ENCODE results near the gene PDXK.

The PDXK gene

DNA sequence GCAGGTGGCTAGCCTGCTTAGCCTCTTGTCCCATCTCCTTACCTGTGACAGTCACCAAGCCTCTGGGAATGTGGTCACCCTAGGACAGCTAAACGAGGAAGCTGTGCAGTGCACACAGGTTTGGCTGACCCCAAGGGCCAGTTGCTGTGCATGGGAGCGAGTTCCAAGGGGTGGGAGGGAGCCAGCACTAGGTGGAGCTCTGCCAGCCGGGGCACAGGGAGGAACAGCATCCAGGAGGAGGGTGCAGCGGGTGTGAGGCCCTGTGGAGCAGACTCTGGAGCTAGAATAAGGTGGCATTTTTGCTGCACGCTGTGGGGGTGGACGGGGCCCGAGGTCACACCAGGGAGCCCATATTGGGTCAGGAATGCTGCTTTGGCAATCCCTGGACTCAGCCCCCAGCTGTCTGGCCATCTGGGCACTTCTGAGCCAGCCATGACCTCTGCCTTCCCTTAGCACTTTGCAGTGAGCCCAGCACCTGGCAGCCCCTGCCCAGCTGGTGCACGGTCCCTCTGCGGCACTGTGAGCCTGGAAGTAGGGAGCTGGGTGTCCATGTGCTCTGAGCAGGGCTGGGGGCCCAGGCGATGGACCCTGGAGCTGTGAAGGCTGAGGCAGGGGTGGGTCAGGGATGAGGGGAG, 8.7 kb downstream of the PDXK start:
- TF ChIP-seq, protein P1, sequence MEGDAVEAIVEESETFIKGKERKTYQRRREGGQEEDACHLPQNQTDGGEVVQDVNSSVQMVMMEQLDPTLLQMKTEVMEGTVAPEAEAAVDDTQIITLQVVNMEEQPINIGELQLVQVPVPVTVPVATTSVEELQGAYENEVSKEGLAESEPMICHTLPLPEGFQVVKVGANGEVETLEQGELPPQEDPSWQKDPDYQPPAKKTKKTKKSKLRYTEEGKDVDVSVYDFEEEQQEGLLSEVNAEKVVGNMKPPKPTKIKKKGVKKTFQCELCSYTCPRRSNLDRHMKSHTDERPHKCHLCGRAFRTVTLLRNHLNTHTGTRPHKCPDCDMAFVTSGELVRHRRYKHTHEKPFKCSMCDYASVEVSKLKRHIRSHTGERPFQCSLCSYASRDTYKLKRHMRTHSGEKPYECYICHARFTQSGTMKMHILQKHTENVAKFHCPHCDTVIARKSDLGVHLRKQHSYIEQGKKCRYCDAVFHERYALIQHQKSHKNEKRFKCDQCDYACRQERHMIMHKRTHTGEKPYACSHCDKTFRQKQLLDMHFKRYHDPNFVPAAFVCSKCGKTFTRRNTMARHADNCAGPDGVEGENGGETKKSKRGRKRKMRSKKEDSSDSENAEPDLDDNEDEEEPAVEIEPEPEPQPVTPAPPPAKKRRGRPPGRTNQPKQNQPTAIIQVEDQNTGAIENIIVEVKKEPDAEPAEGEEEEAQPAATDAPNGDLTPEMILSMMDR (IDR thresholded peaks at IDR 0.05; ENCODE audit: low read depth, low read length) = no peak
- DNase-seq (ENCODE audit: extremely low read depth, low read depth) = no peak

DNA sequence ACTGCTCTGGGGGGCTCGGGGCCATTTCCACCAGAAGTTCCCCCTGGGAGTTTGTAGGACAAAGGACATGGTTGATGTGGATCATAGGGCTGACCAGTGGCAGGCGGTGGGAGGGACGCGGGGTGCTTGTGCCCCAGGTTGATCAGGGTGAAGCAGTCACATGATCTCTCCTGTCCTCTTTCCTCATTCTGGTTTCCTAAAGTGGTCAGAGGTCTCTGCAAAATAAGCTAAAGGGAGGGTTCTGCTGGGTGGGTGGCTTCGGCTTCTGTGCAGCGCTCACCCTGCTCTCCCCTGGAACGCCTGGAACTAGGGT, 9.2 kb downstream of the PDXK start:
- DNase-seq (ENCODE audit: extremely low read depth, low read depth) = no peak
- TF ChIP-seq, protein P1 (IDR thresholded peaks at IDR 0.05; ENCODE audit: low read depth, low read length) = no peak

DNA sequence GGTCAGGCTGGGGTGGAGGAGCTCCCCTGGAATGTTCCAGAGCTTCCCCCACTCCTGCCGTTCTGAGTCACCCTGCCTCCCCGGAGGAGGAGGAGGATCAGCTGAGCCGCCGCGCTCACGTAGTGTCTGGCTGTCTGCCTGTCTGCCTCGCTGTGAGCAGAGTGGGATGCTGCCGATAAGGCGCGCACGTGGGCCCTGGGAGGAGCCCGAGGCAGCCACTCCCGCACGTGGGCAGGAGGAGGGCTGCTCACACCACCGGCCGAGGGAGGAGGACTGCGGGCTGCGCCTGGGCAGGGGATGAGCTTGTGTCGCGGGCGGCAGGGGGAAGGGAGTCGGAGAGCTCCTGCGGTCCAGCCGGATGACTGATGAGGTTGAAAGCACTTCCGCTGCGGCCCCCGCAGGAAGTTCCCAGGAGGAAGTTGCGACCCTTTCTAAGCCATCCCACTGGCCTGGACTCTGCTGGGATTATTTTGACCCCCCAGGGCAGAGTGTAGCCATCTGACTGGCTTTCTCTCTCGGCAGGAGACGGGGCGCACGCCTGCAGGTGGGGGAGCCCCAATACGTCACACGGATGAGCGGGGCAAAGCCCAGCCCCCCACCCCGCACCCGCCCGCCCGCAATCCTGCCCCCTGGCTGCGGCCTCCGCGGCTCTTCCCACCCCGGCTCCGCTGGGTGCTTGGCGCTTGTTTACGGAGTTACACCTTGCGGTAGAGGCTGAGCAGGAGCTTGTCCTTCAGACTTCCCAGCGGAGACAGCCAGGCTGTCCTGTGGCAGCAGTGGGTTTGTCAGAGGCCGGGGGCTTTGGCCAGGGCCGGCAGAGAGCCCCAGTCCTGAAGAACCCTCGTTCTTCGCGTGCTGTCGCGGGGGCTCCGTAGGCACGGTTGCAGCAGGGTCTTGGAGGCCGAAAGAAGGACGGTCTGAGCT, 9.8 kb downstream of the PDXK start:
- TF ChIP-seq, protein P1 (IDR thresholded peaks at IDR 0.05; ENCODE audit: low read depth, low read length) = peak; percentile 10
- DNase-seq (ENCODE audit: extremely low read depth, low read depth) = peak; percentile 90

DNA sequence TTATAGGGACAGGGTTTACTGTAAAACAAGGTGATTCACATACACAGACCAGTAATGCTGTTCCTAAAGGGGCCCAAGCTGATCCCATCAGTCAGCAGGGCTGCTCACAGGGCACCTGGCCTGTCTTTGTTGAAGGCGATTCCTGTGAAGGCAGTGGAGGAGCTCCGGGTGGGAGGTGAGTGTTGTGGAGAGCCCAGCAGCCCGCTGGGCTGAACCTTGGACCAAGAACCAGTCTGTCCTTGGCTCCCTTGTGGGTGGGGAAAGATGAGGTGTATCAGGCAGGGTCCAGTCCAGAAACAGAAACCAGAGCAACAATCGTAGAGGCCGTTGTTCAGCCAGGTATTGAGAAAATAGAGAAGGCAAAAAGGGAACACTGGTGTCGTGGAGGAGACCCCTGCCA, 12.5 kb downstream of the PDXK start:
- no peak for DNase-seq (ENCODE audit: extremely low read depth, low read depth)
- TF ChIP-seq, protein P1 (IDR thresholded peaks at IDR 0.05; ENCODE audit: low read depth, low read length) = no peak

DNA sequence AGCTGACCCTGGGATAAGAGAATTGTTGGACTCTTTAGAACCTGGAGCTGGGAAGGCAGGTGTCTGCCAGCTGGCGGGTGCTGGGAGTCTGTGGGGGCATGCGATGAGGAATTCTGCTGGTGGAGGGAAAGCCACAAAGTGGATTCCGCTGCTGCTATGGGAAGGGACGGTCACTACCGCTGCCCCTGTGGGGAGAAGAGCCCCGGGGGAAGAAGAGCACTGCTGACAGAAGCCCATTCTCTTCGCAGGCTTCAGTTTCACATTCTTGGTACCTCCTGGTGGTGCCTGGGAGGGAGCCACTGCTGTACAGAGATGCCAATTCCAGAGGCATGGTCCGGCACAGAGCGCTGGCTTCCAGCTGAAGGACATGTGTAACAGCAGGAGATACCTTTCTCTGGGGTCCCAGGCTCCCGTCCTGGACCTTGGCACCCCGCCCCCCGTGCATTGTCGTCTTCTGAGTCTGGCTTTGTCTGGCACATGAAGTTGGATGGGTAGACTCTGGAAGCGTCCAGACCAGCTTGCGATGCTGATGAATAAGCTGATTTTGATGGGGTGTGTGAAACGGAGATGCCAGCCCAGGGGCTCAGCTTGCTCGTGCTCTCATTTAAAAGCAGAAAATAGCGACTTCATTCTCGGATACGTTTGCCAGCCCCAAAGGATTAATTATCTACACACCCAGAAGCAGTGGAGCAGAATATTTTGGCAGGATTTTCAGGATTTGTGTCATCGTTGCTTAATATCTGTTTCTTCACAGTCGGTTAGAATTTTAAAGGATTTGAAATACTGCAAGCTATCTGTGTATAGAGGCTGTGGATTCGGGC, 13.2 kb downstream of the PDXK start:
- no peak for DNase-seq (ENCODE audit: extremely low read depth, low read depth)
- TF ChIP-seq, protein P1 (IDR thresholded peaks at IDR 0.05; ENCODE audit: low read depth, low read length) = no peak

DNA sequence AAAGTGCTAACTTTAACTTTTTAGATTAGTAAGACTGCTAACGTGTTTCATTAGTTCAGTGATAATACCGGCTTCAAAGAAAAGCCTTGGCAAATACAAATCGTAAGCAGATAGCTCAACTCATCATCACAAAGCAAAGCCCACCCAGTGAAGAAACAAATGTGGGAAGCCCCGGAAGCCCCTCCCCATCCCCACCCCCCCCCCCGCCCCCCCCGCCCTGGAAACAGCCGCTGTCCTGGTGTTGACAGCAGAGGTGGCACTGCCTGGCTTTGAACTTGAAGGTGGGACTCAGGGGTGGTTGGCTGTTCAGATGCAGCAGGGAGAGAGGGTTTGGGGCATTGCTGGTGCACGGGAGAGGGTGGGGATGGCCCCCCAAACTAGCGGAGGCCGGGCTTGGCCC, 14.1 kb downstream of the PDXK start:
- no peak for DNase-seq (ENCODE audit: extremely low read depth, low read depth)
- TF ChIP-seq, protein P1 (IDR thresholded peaks at IDR 0.05; ENCODE audit: low read depth, low read length) = no peak
